ES-I3 (cell line): ENCODE measurements around the gene PDE6C.

Experiments used
- H3K36me3 ChIP-seq: 2 replicates; pipeline ENCODE4 v1.6.1; 2013; ENCODE audit warnings: mild to moderate bottlenecking, low read length, control low read depth, moderate library complexity; ENCODE audit not compliant: insufficient read depth
- H3K4me1 ChIP-seq: 2 replicates; pipeline ENCODE4 v1.6.1; 2013; ENCODE audit warnings: mild to moderate bottlenecking, control low read depth, low read length; ENCODE audit not compliant: insufficient read depth
- H3K9ac ChIP-seq: 2 replicates; pipeline ENCODE4 v1.6.1; 2013; ENCODE audit warnings: low read depth, mild to moderate bottlenecking, low read length, moderate library complexity
- H3K9me3 ChIP-seq: 2 replicates; pipeline ENCODE4 v1.6.1; 2013; ENCODE audit warnings: mild to moderate bottlenecking, low read length, moderate library complexity; ENCODE audit not compliant: control insufficient read depth, insufficient read depth

Gene PDE6C

GRCh38 chr10:93612311-93612710 lies at the start of gene PDE6C:
TSS of gene PDE6C (plus strand) at chr10:93612537. CDS start at chr10:93612726, 189 bp downstream.
- Histone ChIP-seq H3K9ac (no peak within 1 kb of the TSS), H3K36me3 (no peaks in the 10 kb centered on the region), H3K4me1 (peaks cover 4% of the 10 kb centered on the region; the same call in 1 of the 2 replicates), H3K9me3 (no peaks in the 10 kb centered on the region)

DNA sequence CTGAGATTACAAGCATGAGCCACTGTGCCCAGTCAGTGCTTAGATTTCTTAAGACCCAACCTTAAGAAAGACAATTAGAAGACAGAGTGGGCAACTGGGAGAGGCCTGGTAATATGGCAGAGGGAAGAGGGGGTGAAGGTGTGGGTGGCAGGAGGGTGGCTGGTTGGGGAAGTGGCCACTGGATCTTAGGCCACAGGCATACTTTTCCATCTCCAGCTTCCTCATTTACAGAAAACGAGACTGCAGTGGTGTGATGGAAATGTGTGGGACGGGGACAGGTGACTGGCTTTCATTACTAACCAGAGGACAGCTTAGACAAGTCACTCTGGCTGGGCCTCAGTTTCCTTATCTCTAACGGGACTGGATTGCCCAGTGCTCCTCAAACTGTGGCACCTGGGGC lies 46.9 kb upstream of the PDE6C start:
- H3K9ac ChIP-seq: no peak overlapping the region
- no peaks in the 10 kb centered on the region for H3K9me3 ChIP-seq
- H3K4me1 ChIP-seq: no peaks in the 10 kb centered on the region
- H3K36me3 ChIP-seq: no peaks in the 10 kb centered on the region

DNA sequence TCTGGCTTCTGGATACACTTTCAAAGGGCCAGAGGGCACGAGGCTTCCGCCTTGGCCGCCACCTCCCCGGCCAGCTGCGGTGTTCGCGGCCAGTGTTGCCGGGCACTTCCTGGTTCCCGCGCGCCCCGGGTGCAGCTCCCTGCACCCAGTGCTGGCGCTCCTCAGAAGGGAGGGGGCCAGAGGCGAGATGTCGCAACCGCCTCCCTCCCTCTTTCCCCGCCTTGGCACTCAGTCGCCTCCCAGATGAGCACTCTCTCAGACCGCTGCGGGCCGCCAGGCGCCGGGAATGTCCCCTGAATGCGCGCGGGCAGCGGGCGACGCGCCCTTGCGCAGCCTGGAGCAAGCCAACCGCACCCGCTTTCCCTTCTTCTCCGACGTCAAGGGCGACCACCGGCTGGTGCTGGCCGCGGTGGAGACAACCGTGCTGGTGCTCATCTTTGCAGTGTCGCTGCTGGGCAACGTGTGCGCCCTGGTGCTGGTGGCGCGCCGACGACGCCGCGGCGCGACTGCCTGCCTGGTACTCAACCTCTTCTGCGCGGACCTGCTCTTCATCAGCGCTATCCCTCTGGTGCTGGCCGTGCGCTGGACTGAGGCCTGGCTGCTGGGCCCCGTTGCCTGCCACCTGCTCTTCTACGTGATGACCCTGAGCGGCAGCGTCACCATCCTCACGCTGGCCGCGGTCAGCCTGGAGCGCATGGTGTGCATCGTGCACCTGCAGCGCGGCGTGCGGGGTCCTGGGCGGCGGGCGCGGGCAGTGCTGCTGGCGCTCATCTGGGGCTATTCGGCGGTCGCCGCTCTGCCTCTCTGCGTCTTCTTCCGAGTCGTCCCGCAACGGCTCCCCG lies 45.7 kb upstream of the PDE6C start, which contains the start of gene FFAR4:
Gene FFAR4, plus strand, starts transcription at position 231 of the 842 bp plus-strand sequence. Its CDS starts 56 bp downstream, at position 287.
- Histone ChIP-seq H3K9ac (peak within 1 kb of the TSS; percentile 39; the same call in 1 of the 2 replicates), H3K9me3 (no peaks in the 10 kb centered on the region), H3K4me1 (no peaks in the 10 kb centered on the region), H3K36me3 (no peaks in the 10 kb centered on the region)

GRCh38 chr10:93567277-93568104 lies 44.8 kb upstream of the PDE6C start:
- no peaks in the 10 kb centered on the region for H3K36me3 ChIP-seq
- no peaks in the 10 kb centered on the region for H3K9me3 ChIP-seq
- H3K9ac ChIP-seq: peak overlapping the region; percentile 39; the same call in 1 of the 2 replicates
- H3K4me1 ChIP-seq: no peaks in the 10 kb centered on the region

DNA sequence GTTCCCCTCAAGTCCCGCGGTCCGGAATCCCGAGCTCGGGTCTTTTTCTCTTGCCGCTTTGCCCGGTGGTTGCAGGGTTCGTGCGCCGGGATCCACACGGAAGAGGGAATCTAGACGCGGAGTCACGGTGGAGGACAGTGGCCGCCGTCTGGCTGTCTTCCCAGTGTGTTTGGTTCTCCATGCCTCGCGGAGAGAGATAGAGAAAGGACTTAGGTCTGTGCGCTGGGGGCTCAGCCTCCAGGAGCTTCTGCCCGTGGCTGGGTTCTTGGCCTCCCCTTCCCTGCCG lies 44.3 kb upstream of the PDE6C start:
- H3K9me3 ChIP-seq: no peaks in the 10 kb centered on the region
- H3K4me1 ChIP-seq: no peaks in the 10 kb centered on the region
- peak overlapping the region; percentile 11; the same call in 1 of the 2 replicates for H3K9ac ChIP-seq
- no peaks in the 10 kb centered on the region for H3K36me3 ChIP-seq

GRCh38 chr10:93570383-93570782 lies 42.0 kb upstream of the PDE6C start:
- no peaks in the 10 kb centered on the region for H3K4me1 ChIP-seq
- no peaks in the 10 kb centered on the region for H3K36me3 ChIP-seq
- no peaks in the 10 kb centered on the region for H3K9me3 ChIP-seq
- H3K9ac ChIP-seq: no peak overlapping the region

GRCh38 chr10:93572606-93573005 lies 39.7 kb upstream of the PDE6C start:
- Histone ChIP-seq H3K9ac (no peak overlapping the region), H3K9me3 (no peaks in the 10 kb centered on the region), H3K36me3 (no peaks in the 10 kb centered on the region), H3K4me1 (no peaks in the 10 kb centered on the region)

DNA sequence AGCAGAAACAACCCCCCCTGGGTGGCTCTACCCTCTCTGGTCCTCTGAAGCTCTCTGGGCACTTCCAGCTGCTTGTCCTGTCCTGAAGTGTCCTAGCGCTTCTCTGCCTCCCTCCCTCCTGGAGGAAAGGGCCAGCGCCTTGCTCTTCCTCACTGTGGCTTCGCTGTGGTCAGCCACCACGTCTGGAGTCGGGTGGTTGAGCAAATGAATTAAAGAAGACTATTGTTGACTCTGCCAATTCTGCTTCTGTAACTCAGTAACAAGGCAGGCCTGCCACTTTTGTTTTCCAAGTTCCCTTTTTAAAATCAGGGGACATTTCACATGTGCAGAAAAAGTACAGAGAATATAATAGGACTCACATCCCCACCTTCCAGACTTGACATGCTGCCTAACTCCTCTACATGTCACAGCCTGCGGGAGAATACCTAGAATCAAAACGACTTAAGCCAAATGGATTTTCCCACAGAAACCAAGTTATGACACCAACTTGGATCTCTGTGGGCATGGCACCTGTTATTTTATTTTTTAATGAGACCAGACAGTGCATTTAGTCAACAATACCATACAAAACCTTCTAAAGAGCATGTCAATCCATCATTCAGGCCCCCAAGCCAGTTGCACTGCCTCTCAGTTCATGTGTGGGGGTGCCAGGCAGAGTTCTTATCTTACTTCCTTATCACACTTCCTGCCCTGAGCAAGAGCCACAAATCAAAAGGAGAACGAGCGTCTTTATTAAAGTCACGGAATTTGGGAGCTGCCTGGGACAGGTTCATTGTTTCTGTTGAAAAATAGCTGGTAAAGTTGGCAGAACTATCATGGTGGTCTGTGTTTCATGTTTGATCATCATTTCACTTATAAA lies 39.1 kb upstream of the PDE6C start:
- Histone ChIP-seq H3K9ac (no peak overlapping the region), H3K4me1 (no peaks in the 10 kb centered on the region), H3K36me3 (no peaks in the 10 kb centered on the region), H3K9me3 (no peaks in the 10 kb centered on the region)

DNA sequence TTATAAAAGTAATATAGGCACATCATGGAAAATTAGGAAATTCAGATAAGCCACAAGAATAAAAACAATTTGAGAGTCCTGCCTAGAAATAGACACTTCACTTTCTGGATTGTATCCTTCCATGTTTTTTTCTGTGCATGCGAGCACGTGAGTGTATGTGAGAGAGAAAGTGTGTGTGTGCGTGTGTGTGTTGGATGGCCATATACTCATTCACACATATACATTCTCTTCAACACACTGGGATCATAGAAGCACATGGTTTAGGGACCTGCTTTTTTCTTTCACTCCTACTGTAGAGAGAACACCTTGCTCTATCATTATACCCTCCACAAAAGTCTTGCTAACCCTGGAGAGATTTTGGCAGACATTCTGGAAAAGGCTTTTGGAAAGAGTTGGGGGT lies 38.4 kb upstream of the PDE6C start:
- no peak overlapping the region for H3K9ac ChIP-seq

DNA sequence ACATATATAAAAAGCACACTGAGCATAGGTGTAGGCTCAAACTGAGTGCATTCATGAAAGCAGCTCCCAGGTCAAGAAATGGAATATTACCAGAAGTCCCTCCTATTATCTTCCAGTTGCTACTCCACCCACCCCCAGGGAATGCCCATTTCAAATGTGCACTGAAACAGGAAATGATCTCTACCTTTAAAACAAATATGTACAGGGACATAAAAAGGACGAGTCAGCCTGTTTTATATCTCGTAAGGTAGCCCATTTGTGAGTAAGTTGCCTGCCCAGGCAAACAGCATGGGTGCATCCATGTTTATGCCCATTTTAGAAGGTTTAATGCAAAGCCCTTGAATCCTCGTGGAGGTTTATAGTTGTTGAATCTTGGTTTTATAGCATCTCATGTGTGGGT lies 35.4 kb upstream of the PDE6C start:
- no peaks in the 10 kb centered on the region for H3K9me3 ChIP-seq
- no peaks in the 10 kb centered on the region for H3K4me1 ChIP-seq
- no peak overlapping the region for H3K9ac ChIP-seq
- no peaks in the 10 kb centered on the region for H3K36me3 ChIP-seq

More for the DNA sequence above, 38.4 kb upstream of the PDE6C start:
- H3K36me3 ChIP-seq: no peaks in the 10 kb centered on the region
- no peaks in the 10 kb centered on the region for H3K4me1 ChIP-seq
- no peaks in the 10 kb centered on the region for H3K9me3 ChIP-seq

DNA sequence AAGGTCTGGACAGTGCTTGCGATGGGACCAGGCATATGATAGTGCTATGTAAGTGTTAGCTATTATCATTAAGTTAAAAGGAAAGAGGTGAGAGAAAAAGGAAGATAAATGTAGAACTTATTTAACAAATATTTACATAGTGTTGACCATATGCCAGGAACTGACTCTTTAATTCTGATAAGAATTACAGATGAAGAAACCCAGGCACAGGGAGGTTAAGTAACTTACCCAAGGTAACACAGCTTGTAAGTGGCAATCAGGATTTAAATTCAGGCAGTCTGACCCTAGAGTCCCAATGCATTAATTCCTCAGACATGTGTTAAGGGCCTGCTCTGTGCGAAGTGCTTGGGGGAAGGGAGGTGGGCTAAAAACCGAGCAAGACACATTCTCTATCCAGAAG lies 34.8 kb upstream of the PDE6C start:
- Histone ChIP-seq H3K36me3 (no peaks in the 10 kb centered on the region), H3K9ac (no peak overlapping the region), H3K9me3 (no peaks in the 10 kb centered on the region), H3K4me1 (no peaks in the 10 kb centered on the region)

- no peaks in the 10 kb centered on the region for H3K4me1 ChIP-seq
- no peak overlapping the region for H3K9ac ChIP-seq
- H3K36me3 ChIP-seq: no peaks in the 10 kb centered on the region
- no peaks in the 10 kb centered on the region for H3K9me3 ChIP-seq
Observed at GRCh38 chr10:93579089-93579488, 33.2 kb upstream of the PDE6C start.

GRCh38 chr10:93579985-93580711 lies 32.2 kb upstream of the PDE6C start:
- H3K9ac ChIP-seq: no peak overlapping the region
- no peaks in the 10 kb centered on the region for H3K4me1 ChIP-seq

DNA sequence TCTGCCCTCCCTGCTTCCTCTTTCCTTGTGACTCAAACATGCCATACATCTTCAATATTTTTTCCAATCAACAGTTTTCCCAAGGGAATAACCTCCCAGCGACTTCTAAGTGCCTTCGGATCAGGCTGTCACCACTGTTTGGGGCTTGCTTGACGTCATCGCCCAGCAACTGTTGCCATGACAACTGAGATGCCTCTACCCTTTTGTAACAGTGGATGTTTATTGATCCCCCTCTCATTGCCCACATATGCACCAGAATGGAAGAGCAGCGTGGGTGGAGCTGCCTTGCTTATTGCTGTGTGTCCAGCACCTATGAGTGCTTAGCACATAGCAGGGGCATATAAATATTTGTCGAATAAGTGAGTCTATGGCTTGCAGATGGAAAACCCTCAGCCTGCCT lies 31.5 kb upstream of the PDE6C start:
- H3K36me3 ChIP-seq: no peaks in the 10 kb centered on the region
- no peak overlapping the region for H3K9ac ChIP-seq
- H3K4me1 ChIP-seq: no peaks in the 10 kb centered on the region
- H3K9me3 ChIP-seq: no peaks in the 10 kb centered on the region

More at GRCh38 chr10:93579985-93580711, 32.2 kb upstream of the PDE6C start:
- no peaks in the 10 kb centered on the region for H3K36me3 ChIP-seq
- H3K9me3 ChIP-seq: no peaks in the 10 kb centered on the region
